ENCODE data around the gene ZNF670. TPM values are rescaled to one million over a fixed set of nuclear protein-coding genes. Genes with fewer than 3 reads are reported as not detected.

The ZNF670 gene
- total RNA-seq, 1 donor from 2014 or later = 13.0 TPM

GRCh38 chr1:247118946-247119446 is 40.4 kb upstream of the ZNF670 start:
- DNase-seq (ENCODE audit: low spot score, unreplicated experiment) = no peak
- no peak overlapping the region for H3K4me3 Mint-ChIP-seq (ENCODE audit: low read depth)
- H3K27ac Mint-ChIP-seq = no peak overlapping the region
- TF ChIP-seq CTCF (IDR thresholded peaks at IDR 0.05; ENCODE audit: unreplicated experiment) = peak; percentile 33
- H3K9me3 Mint-ChIP-seq (ENCODE audit: low read depth) = peaks cover 4% of the 10 kb centered on the region
- no peaks in the 10 kb centered on the region for H3K4me1 Mint-ChIP-seq (ENCODE audit: low read depth)
- no peaks in the 10 kb centered on the region for H3K27me3 Mint-ChIP-seq
- H3K36me3 Mint-ChIP-seq (ENCODE audit: insufficient read depth) = peaks cover 3% of the 10 kb centered on the region

- Mint-ChIP-seq H3K4me3 (ENCODE audit: low read depth) (no peak overlapping the region), H3K36me3 (ENCODE audit: insufficient read depth) (no peaks in the 10 kb centered on the region), H3K27ac (no peak overlapping the region), H3K27me3 (no peaks in the 10 kb centered on the region), H3K4me1 (ENCODE audit: low read depth) (peaks cover 8% of the 10 kb centered on the region), H3K9me3 (ENCODE audit: low read depth) (no peaks in the 10 kb centered on the region)
- DNase-seq (ENCODE audit: low spot score, unreplicated experiment) = no peak
- TF ChIP-seq CTCF (IDR thresholded peaks at IDR 0.05; ENCODE audit: unreplicated experiment) = no peak
Observed at GRCh38 chr1:247115545-247115944, 36.9 kb upstream of the ZNF670 start.

GRCh38 chr1:247115141-247115510 is 36.5 kb upstream of the ZNF670 start:
- DNase-seq (ENCODE audit: low spot score, unreplicated experiment) = no peak
- no peaks in the 10 kb centered on the region for H3K9me3 Mint-ChIP-seq (ENCODE audit: low read depth)
- no peak for TF ChIP-seq CTCF (IDR thresholded peaks at IDR 0.05; ENCODE audit: unreplicated experiment)
- H3K4me1 Mint-ChIP-seq (ENCODE audit: low read depth) = peaks cover 8% of the 10 kb centered on the region
- no peaks in the 10 kb centered on the region for H3K27me3 Mint-ChIP-seq
- peak overlapping the region; percentile 11 for H3K27ac Mint-ChIP-seq
- H3K4me3 Mint-ChIP-seq (ENCODE audit: low read depth) = no peak overlapping the region
- no peaks in the 10 kb centered on the region for H3K36me3 Mint-ChIP-seq (ENCODE audit: insufficient read depth)

GRCh38 chr1:247114351-247115140 is 35.9 kb upstream of the ZNF670 start:
- peak overlapping the region; percentile 11 for H3K27ac Mint-ChIP-seq
- no peak for DNase-seq (ENCODE audit: low spot score, unreplicated experiment)

More at GRCh38 chr1:247114351-247115140, 35.9 kb upstream of the ZNF670 start:
- H3K9me3 Mint-ChIP-seq (ENCODE audit: low read depth) = no peaks in the 10 kb centered on the region
- H3K27me3 Mint-ChIP-seq = no peaks in the 10 kb centered on the region
- peaks cover 8% of the 10 kb centered on the region for H3K4me1 Mint-ChIP-seq (ENCODE audit: low read depth)
- H3K36me3 Mint-ChIP-seq (ENCODE audit: insufficient read depth) = peaks cover 2% of the 10 kb centered on the region
- no peak overlapping the region for H3K4me3 Mint-ChIP-seq (ENCODE audit: low read depth)
- no peak for TF ChIP-seq CTCF (IDR thresholded peaks at IDR 0.05; ENCODE audit: unreplicated experiment)

Data from progenitor cell of endocrine pancreas (in vitro differentiated cells).